ENCODE results near the gene SLC46A2. TPM values are rescaled to one million over a fixed set of nuclear protein-coding genes. Genes with fewer than 3 reads are reported as not detected.

SLC46A2 gene
- total and polyA plus RNA-seq, 2 of the 13 experiments (the other 11 are each of a cell fraction or from before 2014, with no cell fraction given), result not detected

DNA sequence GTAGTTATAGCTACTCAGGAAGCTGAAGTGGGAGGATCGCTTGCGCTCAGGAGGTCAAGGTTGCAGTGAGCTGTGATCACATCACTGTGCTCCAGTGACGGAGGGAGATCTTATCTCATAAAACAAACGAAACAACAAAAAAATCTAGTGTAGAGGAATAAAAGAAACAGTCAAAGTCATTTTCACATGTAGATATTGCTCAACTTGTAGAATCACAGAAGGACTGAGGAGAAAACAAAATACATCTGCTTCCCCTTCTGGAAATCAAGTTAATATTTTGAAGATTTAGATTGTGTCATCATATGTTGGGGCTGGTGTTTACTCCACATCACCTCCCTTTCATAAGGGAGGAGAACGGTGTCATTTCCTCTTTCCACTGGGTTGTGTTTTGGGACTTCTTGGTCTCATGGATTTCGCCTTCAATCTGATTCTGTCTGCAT lies 8.2 kb upstream of the SLC46A2 start (continued):
- TF ChIP-seq PRDM10 (CRISPR knock-in tag; IDR thresholded peaks at IDR 0.05; ENCODE audit: low read depth) (no peak), KLF16 (CRISPR knock-in tag; IDR thresholded peaks at IDR 0.05) (0 out of 4 replicates have a peak, but pooled peaks of 1 of the 2 experiments have one; percentile 36), SNAPC2 (CRISPR knock-in tag; IDR thresholded peaks at IDR 0.05) (no peak), ZSCAN31 (CRISPR knock-in tag; IDR thresholded peaks at IDR 0.05; ENCODE audit: low read depth) (no peak), KLF11 (CRISPR knock-in tag; IDR thresholded peaks at IDR 0.05) (no peak), ATAD3A (CRISPR knock-in tag; IDR thresholded peaks at IDR 0.05) (no peak), ARID5B (CRISPR knock-in tag; IDR thresholded peaks at IDR 0.05) (peak; percentile 79), CEBPG (CRISPR knock-in tag; IDR thresholded peaks at IDR 0.05) (peak; percentile 62; the same call in 1 of the 2 replicates), HOXA3 (CRISPR knock-in tag; IDR thresholded peaks at IDR 0.05) (peak; percentile 28; the same call in 1 of the 2 replicates), ZNF263 (CRISPR knock-in tag; IDR thresholded peaks at IDR 0.05) (peak; percentile 81), PRDM4 (CRISPR knock-in tag; IDR thresholded peaks at IDR 0.05; ENCODE audit: borderline replicate concordance) (no peak), ZNF567 (CRISPR knock-in tag; IDR thresholded peaks at IDR 0.05; ENCODE audit: borderline replicate concordance) (no peak), CSRNP1 (CRISPR knock-in tag; IDR thresholded peaks at IDR 0.05) (no peak)
- TF ChIP-seq, protein P1, sequence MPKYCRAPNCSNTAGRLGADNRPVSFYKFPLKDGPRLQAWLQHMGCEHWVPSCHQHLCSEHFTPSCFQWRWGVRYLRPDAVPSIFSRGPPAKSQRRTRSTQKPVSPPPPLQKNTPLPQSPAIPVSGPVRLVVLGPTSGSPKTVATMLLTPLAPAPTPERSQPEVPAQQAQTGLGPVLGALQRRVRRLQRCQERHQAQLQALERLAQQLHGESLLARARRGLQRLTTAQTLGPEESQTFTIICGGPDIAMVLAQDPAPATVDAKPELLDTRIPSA (CRISPR knock-in tag; IDR thresholded peaks at IDR 0.05; ENCODE audit: borderline replicate concordance), result no peak
